CD1c-positive myeloid dendritic cell (primary cell): ENCODE measurements around the gene P2RY11.

Experiments
- DNase-seq: peaks from one replicate; pipeline ENCODE4 v3.0.0-alpha.2; 2016; ENCODE audit errors: extremely low spot score

P2RY11 gene

GRCh38 chr19:10113964-10114650 is 2.6 kb downstream of the P2RY11 start:
- DNase-seq = no peak

DNA sequence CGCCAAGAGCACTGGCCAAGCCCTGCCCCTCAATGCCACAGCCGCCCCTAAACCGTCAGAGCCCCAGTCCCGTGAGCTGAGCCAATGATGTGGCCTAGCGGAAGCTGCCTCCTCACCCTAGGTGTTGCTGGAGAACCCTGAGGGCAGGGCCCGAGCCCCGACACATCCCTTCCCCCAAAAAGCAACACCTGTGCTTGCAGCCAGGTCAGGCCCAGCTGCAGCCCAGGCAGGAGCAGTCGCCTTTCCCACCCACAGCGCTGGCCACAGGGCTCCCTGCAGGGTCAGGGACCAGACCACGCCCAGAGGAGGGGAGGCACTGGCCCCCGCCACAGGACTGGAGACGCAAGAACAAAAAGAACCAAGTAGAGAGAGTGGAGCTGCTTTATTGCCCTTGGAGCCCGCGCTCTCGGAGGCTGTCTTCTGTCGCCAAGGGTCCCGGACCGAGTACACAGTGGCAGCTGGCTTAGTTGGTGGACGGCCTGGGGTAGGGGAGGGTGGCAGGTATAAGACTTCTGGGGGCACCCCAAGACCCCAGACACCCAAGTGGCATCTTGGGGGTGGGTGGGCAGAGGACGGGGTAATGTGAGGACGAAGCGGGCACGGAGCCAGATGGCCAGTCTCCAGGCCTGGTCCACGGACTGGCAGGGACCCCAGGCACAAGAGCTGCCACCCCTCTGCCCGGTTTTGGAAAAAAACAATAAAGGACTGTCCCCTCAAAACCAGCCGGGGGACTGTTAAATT is 3.3 kb downstream of the P2RY11 start:
- DNase-seq = no peak

- no peak for DNase-seq
Observed at GRCh38 chr19:10115392-10116084, 4.0 kb downstream of the P2RY11 start.

GRCh38 chr19:10116085-10116865 is 4.8 kb downstream of the P2RY11 start:
- DNase-seq = no peak

GRCh38 chr19:10116866-10117616 is 5.5 kb downstream of the P2RY11 start:
- DNase-seq = no peak

DNA sequence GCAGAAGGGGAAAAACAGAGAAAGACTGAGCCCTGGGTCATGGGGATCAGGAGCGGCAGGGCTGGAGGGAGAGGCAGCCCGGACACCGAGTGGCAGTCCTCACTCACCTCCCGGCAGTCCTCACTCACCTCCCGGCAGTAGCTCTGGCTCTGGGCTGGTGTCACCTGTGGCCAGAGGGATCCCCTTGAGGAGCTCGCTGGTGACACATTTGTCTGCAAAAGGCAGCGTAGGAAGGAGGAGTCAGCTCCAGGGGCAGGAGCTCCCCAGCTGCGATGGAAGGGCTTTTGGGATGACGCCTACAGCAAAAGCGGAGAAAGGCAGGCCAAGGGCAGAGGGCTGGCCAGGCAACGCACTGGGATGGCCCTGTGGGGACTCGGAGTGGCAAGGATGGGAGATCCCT is 7.5 kb downstream of the P2RY11 start:
- DNase-seq = no peak

- no peak for DNase-seq
Observed at GRCh38 chr19:10120538-10121189, 9.2 kb downstream of the P2RY11 start.

- DNase-seq = no peak
Observed at GRCh38 chr19:10122045-10122444, 10.6 kb downstream of the P2RY11 start.

DNA sequence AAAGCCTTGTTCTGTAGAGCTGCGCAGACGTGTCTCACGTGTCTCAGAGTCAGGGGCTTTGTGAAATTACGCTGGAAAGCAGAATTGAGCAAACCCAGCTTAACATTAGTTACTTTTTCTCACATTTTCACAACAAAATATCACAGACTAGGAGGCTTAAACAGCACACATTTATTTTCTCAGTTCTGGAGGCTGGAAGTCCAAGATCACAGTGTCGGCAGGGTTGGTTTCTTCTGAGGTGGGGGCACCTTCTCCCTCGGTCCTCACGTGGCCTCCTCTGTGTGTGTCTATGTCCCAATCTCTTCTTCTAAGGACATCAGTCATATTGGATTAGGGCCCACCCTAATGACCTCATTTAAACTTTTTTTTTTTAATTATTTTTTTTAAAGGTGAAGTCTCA is 12.9 kb downstream of the P2RY11 start:
- no peak for DNase-seq

- peak; percentile 92 for DNase-seq
Observed at GRCh38 chr19:10126213-10126639, 14.7 kb downstream of the P2RY11 start.

- DNase-seq = peak; percentile 85
Observed at GRCh38 chr19:10132905-10133304, 21.4 kb downstream of the P2RY11 start.

- DNase-seq = no peak
Observed at GRCh38 chr19:10133596-10133995, 22.1 kb downstream of the P2RY11 start.

DNA sequence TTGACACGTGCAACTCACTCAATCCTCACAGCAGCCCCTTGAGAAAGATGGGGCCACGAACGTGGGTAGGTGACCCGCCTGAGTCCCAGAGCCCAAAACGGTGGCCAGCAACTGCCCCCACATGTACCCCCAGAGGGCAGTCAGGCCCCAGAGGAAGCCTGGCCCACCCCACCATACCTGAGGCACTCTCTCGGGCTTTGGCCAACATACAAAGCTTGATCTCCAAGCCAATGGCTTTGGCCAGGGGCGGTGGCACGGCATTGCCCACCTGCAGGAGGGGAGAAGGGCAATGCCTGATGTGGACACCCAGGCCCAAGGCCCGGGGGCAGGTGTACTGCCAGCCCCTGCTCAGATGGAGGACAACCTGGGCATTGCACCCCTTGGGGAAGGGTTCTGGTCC is 22.5 kb downstream of the P2RY11 start:
- no peak for DNase-seq

GRCh38 chr19:10135551-10136334 is 24.2 kb downstream of the P2RY11 start:
- DNase-seq = no peak

DNA sequence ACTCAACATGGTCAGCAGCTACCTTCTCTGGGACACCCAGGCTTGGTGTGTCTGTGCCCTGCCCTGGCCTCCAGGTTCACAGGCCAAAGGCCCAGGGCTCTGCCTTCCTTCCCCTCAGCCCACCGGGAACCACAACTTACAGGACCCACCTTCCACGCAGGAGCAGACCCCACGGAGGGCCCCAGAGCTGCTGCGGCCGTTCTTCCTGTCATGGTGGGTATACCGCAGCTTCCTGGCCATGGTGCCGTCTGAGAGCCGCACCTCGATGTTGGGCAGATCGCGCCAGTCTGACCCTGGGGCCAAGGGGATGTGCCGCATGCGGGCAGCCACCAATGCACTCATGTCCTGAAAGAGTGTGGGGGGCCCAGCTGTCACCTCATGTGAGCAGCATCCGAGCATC is 25.4 kb downstream of the P2RY11 start:
- no peak for DNase-seq

- DNase-seq = no peak
Observed at GRCh38 chr19:10137751-10138682, 26.5 kb downstream of the P2RY11 start.

- no peak for DNase-seq
Observed at GRCh38 chr19:10138879-10139795, 27.6 kb downstream of the P2RY11 start.

GRCh38 chr19:10139952-10140351 is 28.5 kb downstream of the P2RY11 start:
- DNase-seq = no peak
